Activated naive CD8-positive, alpha-beta T cell treated with anti-CD3 and anti-CD28 coated beads, Interleukin-2, amount 10 ng/mL, durations not matched to agents 7 days and 5 days (primary cell): ENCODE measurements around the gene MYBPH. TPM values are rescaled to one million over a fixed set of nuclear protein-coding genes. Genes with fewer than 3 reads are reported as not detected.

Experiments used
- ATAC-seq: fragments of 150-1000 bp; cut with Tn5 transposase; one replicate; pipeline ENCODE4 v1.10.0; 2021; ENCODE audit warnings: low read depth, moderate library complexity
- POLR2A ChIA-PET: fragments of 350-600 bp; sonication (Branson Sonifier 250); formaldehyde crosslinking; loops from one replicate; lab custom pipeline; 2021; ENCODE audit warnings: antibody characterized with exemption; lab: Charles Lee
- DNase-seq: peaks from one replicate; pipeline ENCODE4 v3.0.0; 2021
- H3K27ac Mint-ChIP-seq: one replicate; pipeline ENCODE4 v1.8.0; 2022; ENCODE audit warnings: mild to moderate bottlenecking, mixed read lengths
- H3K27me3 Mint-ChIP-seq: one replicate; pipeline ENCODE4 v1.8.0; 2022; ENCODE audit warnings: mild to moderate bottlenecking, moderate library complexity, mixed read lengths
- H3K36me3 Mint-ChIP-seq: one replicate; pipeline ENCODE4 v1.8.0; 2021; ENCODE audit warnings: mild to moderate bottlenecking, mixed read lengths
- H3K4me1 Mint-ChIP-seq: one replicate; pipeline ENCODE4 v1.8.0; 2021; ENCODE audit warnings: mixed read lengths
- H3K4me3 Mint-ChIP-seq: one replicate; pipeline ENCODE4 v1.8.0; 2022; ENCODE audit warnings: mild to moderate bottlenecking, moderate library complexity, mixed read lengths
- H3K9me3 Mint-ChIP-seq: one replicate; pipeline ENCODE4 v1.8.0; 2021; ENCODE audit warnings: mixed read lengths
- total RNA-seq, 2 experiments: library from RNA; stranded (reverse); gene quantifications; one replicate each; pipeline ENCODE4 v1.2.3, GENCODE V29; 2021

The MYBPH gene
- total RNA-seq, 2 experiments from 2014 or later = not detected

DNA sequence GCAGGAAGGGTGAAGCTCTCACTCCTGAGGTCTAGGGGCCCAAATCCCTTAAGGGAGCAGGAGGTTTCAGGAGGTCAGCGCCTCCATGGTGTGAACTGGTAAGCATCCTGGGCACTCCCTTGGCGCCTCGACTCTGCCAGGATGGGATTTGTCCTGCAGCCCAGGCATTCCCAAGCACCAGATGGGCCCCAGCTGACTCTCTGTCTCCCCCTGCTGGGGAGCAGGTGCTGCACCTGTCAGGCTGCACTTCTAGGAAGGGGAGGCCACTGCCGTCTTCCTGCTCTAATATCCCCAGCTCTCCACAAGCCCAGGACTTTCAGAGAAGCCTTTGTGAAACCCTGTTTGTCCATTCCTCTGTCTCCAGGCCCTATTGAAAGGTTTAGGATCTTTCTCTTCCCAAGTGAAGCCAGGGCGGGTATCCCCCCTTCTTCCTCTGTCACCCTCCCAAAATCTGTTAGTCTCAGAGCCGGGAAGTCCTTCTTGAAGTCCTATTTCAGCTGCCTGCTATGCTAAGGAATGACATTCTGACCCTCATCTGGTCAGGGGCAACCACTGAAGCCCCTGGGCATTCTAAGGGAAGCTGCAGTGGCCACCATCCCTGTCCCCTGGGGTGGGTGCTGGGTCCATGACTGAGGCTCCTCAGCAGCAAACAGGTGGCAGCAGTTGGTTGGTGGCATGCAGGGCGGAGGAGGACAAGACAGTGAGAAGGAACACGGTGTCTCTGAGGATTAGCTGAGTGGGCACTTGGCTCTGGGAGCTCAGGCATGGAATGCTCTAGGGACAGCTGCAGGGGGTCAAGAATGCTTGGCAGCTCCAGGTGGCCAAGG is 3.2 kb downstream of the MYBPH start:
- Mint-ChIP-seq H3K27me3 (peaks cover 4% of the 10 kb centered on the region), H3K4me1 (no peaks in the 10 kb centered on the region), H3K4me3 (no peak overlapping the region), H3K9me3 (no peaks in the 10 kb centered on the region), H3K36me3 (no peaks in the 10 kb centered on the region), H3K27ac (no peak overlapping the region)
- POLR2A ChIA-PET = interaction anchor here (1.0 kb wide), 1 partner anchor 133 kb away, joined by 4 read pairs; no protein-coding TSS in a partner anchor
- DNase-seq = peak; percentile 65
- peak; percentile 65 for ATAC-seq

DNA sequence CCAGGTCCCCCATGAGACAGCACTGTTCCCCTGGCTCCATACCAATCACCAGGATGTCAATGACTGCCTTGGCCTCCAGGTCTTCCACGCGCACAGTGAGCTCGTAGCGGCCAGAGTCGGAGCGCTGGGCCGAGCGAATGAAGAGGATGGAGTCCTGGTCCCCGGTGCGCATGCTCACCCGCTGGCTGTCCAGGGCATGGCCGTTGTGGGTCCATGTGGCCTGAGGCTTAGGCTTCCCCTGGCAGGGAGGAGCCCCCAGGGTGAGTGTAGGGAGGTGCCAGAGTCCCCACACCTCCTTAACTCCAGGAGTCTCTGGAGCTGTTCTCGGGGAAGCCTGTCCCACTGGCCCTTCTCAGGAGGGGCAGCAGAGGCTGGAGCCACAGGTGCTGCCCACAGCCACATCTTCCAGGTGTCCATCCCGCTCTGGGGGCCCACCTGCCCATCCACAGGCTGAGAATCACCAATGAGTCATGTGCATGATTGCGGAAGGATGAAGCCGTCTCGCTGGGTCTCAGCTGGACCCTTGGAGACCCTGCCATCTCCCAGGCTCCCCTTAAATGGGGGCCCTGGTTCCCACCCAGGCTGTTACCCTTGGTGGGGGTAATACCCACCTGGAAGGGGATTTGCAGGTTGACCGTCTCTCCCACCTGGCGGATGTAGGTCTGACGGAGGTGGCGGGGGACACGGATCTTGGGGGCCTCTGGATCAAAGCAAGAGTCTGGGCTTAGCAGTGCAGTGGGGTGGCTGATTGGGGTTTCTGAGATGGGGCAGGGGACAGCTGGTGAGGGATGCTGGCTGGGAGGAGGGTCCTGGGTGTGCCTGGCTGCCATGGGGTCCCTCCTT is 4.1 kb downstream of the MYBPH start:
- no peaks in the 10 kb centered on the region for H3K36me3 Mint-ChIP-seq

DNA sequence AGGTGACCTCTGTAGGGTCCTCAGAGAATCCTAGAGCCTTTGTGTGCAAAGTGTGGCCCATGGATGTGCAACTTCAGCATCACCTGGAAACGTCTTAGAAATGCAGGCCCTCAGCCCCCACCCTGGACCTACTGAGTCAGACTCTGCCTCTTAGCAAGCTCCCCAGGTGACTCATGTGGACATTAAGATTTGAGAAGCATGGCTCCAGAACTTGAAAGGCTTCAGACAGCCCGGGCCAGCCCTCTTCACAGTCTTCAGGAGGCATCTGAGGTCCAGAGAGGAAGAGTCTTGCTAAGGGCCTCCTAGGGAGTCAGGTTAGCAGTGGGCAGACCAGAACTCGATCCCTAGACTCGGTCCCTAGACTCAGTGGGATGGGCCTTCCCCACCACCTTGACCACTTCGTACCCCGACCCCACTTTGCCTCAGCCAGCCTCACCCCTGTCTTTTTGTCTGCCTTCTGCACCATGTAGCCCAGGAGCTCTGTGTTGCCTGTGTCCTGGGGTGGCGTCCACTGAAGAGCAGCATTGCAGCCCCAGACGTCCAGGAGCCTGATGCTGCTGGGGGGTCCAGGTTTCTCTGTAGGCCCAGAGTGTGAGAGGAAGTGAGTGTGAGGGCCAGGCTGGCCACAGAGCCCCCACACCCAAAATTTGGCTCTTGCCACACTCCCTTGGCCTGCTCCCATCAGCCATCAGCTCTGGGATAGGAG is 4.8 kb downstream of the MYBPH start:
- ATAC-seq = no peak
- no peak for DNase-seq
- Mint-ChIP-seq H3K36me3 (no peaks in the 10 kb centered on the region), H3K9me3 (no peaks in the 10 kb centered on the region), H3K27ac (no peak overlapping the region), H3K4me1 (peaks cover 2% of the 10 kb centered on the region), H3K4me3 (no peak overlapping the region), H3K27me3 (peaks cover 4% of the 10 kb centered on the region)
- POLR2A ChIA-PET = no interaction called here

More for the DNA sequence above, 4.1 kb downstream of the MYBPH start:
- peaks cover 4% of the 10 kb centered on the region for H3K27me3 Mint-ChIP-seq
- no peak for ATAC-seq
- H3K9me3 Mint-ChIP-seq = no peaks in the 10 kb centered on the region
- POLR2A ChIA-PET = interaction anchor here (1.0 kb wide), 1 partner anchor 132 kb away, joined by 4 read pairs; no protein-coding TSS in a partner anchor
- H3K27ac Mint-ChIP-seq = no peak overlapping the region
- no peak overlapping the region for H3K4me3 Mint-ChIP-seq
- H3K4me1 Mint-ChIP-seq = peaks cover 1% of the 10 kb centered on the region
- no peak for DNase-seq

DNA sequence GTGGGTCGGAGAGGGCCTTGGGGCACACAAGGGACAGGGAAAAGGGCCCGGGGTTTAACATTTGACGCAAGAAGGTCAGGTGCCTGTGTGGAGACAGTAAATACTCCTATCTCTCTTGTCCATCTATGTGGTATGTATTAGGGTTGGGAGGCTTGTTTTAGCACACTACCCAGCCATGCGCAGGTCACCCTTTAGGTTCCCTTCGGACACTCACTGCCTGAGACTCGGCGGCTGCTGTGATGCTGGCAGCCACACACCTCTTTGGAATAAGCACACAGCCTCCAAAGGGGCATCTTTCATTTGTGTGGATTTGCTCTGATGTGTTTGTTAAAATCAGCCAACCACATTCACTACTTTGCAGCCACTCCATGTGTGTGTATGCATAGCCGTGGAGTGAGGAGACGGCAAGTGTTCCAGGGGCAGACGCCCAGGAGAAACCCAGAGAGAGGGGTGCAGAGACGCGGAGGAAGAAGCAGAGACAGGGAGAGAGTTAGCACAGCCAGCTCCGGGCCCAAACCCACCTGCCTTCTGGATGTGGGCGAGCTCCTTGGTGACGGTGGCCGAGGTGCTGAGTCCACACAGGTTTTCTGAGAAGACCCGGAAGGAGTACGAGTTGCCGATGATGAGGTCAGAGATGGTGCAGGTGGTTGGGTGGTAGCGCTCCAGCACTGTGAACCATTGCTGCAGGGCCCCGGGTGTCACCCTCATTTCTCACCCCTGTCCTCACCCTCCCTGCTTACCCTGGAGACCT is 5.7 kb downstream of the MYBPH start:
- POLR2A ChIA-PET = no interaction called here
- ATAC-seq = no peak

DNA sequence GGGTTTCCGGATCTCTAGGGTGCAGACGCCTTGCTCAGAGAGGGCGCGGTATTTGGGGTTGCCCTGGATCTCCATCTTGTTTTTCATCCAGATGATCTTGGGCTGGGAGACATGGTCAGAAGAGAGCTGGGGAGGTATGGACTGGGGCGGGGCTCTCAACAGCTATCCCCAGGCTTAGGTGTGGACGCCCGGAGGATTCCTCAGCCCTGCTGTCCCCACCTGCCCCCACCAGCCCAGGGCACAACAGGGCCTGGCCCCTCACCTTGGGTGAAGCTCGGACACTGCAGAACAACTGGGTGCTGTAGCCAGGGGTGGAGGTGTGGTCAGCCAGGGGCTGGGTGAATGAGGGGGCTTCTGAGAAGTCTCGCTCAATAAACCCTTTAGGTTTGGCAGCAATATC is 6.6 kb downstream of the MYBPH start:
- ATAC-seq (no peak), DNase-seq (no peak)
- no peak overlapping the region for H3K27ac Mint-ChIP-seq
- H3K36me3 Mint-ChIP-seq = no peaks in the 10 kb centered on the region
- POLR2A ChIA-PET = no interaction called here
- H3K4me1 Mint-ChIP-seq = peaks cover 2% of the 10 kb centered on the region
- H3K4me3 Mint-ChIP-seq = no peak overlapping the region
- no peaks in the 10 kb centered on the region for H3K9me3 Mint-ChIP-seq
- H3K27me3 Mint-ChIP-seq = peaks cover 11% of the 10 kb centered on the region

More for the DNA sequence above, 5.7 kb downstream of the MYBPH start:
- no peak for DNase-seq
- no peaks in the 10 kb centered on the region for H3K36me3 Mint-ChIP-seq
- no peak overlapping the region for H3K4me3 Mint-ChIP-seq
- H3K27ac Mint-ChIP-seq = no peak overlapping the region
- no peaks in the 10 kb centered on the region for H3K9me3 Mint-ChIP-seq
- peaks cover 2% of the 10 kb centered on the region for H3K4me1 Mint-ChIP-seq
- H3K27me3 Mint-ChIP-seq = peaks cover 11% of the 10 kb centered on the region

DNA sequence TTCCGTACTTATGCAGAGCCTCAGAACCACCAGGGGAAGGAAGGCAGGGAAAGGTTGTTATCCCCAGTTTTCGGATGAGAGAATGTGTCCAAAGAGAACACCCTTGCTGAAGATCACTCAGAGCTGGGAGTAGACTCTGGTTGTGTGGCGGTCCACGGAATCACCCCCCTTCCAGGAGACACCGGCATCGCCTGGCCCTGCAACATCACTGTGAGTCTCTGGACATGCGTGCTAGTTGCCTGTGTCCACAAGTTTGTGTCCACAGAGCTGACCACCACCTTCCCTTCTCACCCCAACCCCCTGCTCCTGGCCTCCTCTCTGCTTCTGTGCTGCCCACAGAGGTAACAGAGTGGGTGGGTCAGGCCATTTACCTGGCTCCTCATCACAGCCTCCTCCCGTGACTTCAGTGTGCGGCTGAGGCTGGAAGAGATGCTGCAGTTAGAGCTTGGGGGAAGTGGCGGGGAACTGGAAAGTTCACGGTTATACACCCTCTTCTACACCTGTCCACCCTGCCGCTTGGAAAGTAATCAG is 7.3 kb downstream of the MYBPH start:
- Mint-ChIP-seq H3K36me3 (no peaks in the 10 kb centered on the region), H3K9me3 (no peaks in the 10 kb centered on the region), H3K4me3 (no peak overlapping the region), H3K4me1 (peaks cover 2% of the 10 kb centered on the region), H3K27me3 (peaks cover 11% of the 10 kb centered on the region), H3K27ac (no peak overlapping the region)
- ATAC-seq (no peak), DNase-seq (no peak)
- POLR2A ChIA-PET = no interaction called here

DNA sequence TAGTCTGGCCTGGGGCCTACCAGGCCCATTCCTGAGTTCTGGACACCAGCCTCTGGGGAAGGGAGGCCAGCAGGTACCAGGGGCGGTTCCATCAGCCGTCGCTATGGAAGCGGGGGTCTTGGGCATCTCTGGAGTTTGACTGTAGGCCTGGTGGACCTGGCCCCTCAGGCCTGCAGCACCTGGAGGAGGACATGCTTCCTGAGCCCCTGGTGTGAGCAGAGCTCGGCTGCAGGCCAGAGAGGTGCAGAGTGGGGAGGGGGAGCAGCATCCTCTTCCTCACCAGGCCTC is 7.8 kb downstream of the MYBPH start:
- H3K27me3 Mint-ChIP-seq = peaks cover 13% of the 10 kb centered on the region
- no peaks in the 10 kb centered on the region for H3K36me3 Mint-ChIP-seq
- peaks cover 2% of the 10 kb centered on the region for H3K4me1 Mint-ChIP-seq
- no peak for DNase-seq
- no peak overlapping the region for H3K4me3 Mint-ChIP-seq
- no peak overlapping the region for H3K27ac Mint-ChIP-seq
- no peaks in the 10 kb centered on the region for H3K9me3 Mint-ChIP-seq
- no peak for ATAC-seq
- POLR2A ChIA-PET = no interaction called here

DNA sequence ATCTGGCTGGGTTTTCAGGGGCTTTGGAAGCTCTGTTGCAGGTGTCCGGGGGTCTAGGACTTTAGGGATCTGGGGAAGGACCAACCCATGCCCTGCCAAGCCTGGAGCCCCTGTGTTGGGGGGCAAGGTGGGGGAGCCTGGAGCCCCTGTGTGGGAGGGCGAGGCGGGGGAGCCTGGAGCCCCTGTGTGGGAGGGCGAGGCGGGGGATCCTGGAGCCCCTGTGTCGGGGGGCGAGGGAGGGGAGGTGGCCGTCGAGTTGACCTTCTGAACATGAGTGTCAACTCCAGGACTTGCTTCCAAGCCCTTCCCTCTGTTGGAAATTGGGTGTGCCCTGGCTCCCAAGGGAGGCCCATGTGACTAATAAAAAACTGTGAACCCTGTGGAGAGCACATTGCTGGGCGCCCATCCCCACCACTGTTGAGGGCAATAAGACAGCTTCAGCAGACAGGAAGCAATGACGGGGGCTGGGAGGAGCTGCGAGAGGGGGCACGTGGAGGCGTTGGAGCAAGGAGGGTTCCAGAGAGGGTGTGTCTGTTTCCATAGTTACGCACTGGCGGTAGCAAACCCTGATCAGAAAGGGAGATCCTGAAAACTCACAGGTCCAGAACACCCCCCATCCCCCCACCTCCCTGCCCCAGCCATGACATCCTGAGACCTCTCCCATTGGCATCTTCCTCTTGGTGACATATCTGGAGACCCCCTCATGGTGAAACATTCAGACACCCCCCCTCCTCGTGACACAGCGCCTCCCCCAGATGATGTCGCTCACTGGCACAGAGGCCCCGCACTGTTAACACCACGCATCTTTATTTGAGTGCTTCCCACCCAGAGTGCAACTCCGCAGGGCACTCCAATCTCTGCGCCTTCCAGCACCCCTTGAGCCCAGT is 8.4 kb downstream of the MYBPH start:
- Mint-ChIP-seq H3K4me3 (no peak overlapping the region), H3K9me3 (no peaks in the 10 kb centered on the region), H3K27ac (no peak overlapping the region), H3K36me3 (no peaks in the 10 kb centered on the region), H3K27me3 (peaks cover 13% of the 10 kb centered on the region), H3K4me1 (peaks cover 2% of the 10 kb centered on the region)
- DNase-seq (no peak), ATAC-seq (no peak)
- POLR2A ChIA-PET = no interaction called here

DNA sequence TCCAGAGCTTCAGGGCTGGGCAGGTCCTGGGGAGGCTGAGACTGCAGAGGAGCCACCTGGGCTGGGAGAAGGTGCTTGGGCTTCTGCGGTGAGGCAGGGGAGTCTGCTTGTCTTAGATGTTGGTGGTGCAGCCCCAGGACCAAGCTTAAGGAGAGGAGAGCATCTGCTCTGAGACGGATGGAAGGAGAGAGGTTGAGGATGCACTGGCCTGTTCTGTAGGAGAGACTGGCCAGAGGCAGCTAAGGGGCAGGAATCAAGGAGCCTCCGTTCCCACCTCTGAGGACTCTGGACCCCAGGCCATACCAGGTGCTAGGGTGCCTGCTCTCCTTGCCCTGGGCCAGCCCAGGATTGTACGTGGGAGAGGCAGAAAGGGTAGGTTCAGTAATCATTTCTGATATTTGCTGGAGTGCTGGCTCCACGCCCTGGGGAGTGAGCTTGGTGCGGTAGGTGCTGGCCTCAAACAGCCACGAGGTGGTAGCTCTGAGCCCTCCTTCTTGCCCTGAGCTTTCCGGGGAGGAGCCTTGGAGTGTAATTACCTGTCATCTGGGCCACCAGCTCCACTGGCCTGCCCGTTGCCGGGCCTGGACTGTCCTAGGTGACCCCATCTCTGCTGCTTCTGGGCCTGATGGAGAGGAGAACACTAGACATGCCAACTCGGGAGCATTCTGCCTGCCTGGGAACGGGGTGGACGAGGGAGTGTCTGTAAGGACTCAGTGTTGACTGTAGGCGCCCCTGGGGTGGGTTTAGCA is 9.3 kb downstream of the MYBPH start:
- no peak overlapping the region for H3K27ac Mint-ChIP-seq
- no peaks in the 10 kb centered on the region for H3K36me3 Mint-ChIP-seq
- DNase-seq (no peak), ATAC-seq (peak; percentile 60)
- POLR2A ChIA-PET = no interaction called here
- no peak overlapping the region for H3K4me3 Mint-ChIP-seq
- peaks cover 2% of the 10 kb centered on the region for H3K4me1 Mint-ChIP-seq
- H3K27me3 Mint-ChIP-seq = peaks cover 9% of the 10 kb centered on the region
- H3K9me3 Mint-ChIP-seq = no peaks in the 10 kb centered on the region

DNA sequence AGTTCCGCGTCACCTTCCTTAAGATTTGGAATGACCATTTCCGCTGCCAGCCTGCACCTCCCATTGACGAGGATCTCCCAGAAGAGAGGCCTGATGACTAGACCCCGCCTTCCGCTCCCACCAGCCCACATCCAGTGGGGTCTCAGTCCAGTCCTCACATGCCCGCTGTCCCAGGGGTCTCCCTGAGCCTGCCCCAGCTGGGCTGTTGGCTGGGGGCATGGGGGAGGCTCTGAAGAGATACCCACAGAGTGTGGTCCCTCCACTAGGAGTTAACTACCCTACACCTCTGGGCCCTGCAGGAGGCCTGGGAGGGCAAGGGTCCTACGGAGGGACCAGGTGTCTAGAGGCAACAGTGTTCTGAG is 9.8 kb downstream of the MYBPH start:
- no peak overlapping the region for H3K4me3 Mint-ChIP-seq
- no peak for DNase-seq
- ATAC-seq = no peak
- H3K27ac Mint-ChIP-seq = no peak overlapping the region
- H3K9me3 Mint-ChIP-seq = no peaks in the 10 kb centered on the region
- H3K4me1 Mint-ChIP-seq = peaks cover 2% of the 10 kb centered on the region
- no peaks in the 10 kb centered on the region for H3K36me3 Mint-ChIP-seq
- H3K27me3 Mint-ChIP-seq = peaks cover 9% of the 10 kb centered on the region
- POLR2A ChIA-PET = no interaction called here

DNA sequence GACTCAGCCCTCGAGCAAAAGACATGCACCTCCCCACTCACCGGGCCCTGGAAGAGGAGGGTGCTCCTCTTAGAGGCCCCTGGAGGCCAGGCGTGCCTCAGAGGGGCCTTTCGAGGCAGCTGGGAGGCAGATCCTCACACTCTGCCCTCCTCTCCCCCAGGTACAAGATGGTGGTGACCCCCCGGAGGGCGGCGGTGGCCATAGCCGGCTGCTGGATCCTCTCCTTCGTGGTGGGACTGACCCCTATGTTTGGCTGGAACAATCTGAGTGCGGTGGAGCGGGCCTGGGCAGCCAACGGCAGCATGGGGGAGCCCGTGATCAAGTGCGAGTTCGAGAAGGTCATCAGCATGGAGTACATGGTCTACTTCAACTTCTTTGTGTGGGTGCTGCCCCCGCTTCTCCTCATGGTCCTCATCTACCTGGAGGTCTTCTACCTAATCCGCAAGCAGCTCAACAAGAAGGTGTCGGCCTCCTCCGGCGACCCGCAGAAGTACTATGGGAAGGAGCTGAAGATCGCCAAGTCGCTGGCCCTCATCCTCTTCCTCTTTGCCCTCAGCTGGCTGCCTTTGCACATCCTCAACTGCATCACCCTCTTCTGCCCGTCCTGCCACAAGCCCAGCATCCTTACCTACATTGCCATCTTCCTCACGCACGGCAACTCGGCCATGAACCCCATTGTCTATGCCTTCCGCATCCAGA is 10.4 kb downstream of the MYBPH start:
- no peak for ATAC-seq
- H3K27me3 Mint-ChIP-seq = peaks cover 9% of the 10 kb centered on the region
- no peak for DNase-seq

More for the DNA sequence above, 10.4 kb downstream of the MYBPH start:
- Mint-ChIP-seq H3K9me3 (no peaks in the 10 kb centered on the region), H3K4me3 (no peak overlapping the region), H3K27ac (no peak overlapping the region), H3K4me1 (peaks cover 2% of the 10 kb centered on the region), H3K36me3 (no peaks in the 10 kb centered on the region)
- POLR2A ChIA-PET = no interaction called here
